ENCODE data around the gene TMBIM1. TPM values are rescaled to one million over a fixed set of nuclear protein-coding genes. Genes with fewer than 3 reads are reported as not detected.

Gene TMBIM1, protein sequence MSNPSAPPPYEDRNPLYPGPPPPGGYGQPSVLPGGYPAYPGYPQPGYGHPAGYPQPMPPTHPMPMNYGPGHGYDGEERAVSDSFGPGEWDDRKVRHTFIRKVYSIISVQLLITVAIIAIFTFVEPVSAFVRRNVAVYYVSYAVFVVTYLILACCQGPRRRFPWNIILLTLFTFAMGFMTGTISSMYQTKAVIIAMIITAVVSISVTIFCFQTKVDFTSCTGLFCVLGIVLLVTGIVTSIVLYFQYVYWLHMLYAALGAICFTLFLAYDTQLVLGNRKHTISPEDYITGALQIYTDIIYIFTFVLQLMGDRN
- total RNA-seq: 113 and 115 TPM in 2 replicates

DNA sequence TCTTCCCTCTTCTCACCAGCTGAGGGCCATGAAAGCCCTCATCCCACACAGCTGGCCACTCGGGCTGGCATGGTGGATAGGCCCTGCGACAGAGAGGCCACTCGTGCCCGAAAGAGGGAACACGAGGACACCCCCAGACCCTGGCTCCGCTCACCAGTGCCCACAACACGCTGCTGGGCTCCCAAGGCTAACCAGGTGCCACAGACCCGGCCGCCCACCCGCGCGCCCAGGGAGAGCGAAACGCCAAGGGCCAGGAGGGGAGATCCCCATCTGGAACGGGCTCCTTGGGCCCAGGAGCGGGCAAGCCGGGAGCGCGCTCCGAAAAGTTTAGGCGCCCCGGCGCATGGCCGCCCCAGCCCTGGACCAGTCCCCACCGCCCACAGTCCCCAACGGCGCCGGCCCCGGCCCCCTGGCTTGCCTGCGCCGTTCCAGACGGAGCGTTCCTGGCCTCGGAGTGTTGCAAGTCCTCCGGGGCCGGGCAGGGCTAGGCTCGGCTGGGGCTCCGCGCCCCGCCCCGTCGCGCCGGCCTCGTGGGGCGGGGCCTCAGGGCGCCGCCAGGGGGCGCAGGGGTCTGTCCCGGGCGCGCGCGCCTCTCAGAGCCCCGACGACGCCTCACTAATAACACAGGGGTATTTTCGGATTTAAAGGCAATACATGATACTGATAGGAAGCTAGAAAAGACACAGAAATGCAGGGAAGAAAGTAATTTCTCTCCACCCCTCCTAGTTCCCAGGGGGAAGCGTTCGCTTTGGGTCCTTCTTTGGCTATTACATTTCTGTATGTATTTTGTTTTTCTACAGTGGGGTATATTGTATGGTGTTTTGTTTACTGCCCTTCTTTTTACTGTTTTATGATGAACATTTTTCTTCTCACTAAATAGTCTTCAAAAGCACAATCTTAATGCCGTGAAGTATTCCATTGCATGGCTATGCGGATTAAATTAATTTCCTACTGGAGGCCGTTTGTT lies at the start of gene TMBIM1:
TSS of gene TMBIM1 (minus strand) at position 456 of the 967 bp plus-strand sequence. CDS start 10,362 bp downstream, outside the sequence.
- no peak for DNase-seq (ENCODE audit: extremely low read depth, low read depth, low spot score)

DNA sequence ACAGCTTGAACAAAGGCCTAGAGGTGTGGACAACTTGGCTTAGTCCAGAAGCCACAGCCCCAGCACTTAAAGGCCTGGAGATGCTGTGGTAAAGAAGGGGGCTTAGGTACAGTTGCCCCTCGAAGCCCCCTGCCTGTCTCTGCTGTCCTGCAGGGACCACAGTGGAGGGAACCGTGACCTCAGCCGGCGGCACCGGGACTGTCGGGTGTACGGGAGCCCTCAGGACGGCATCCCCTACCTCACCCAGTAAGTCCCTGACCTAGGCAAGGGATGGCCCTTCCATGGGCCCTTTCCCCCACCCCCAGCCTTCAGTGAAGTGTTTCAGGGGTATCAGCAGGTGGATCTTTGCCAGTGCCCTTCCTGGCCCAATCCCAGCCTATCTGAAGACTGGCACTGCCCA lies 49.1 kb upstream of the TMBIM1 start:
- no peak for DNase-seq (ENCODE audit: extremely low read depth, low read depth, low spot score)

GRCh38 chr2:218340656-218341055 lies 48.4 kb upstream of the TMBIM1 start:
- no peak for DNase-seq (ENCODE audit: extremely low read depth, low read depth, low spot score)

GRCh38 chr2:218334531-218334930 lies 42.2 kb upstream of the TMBIM1 start:
- no peak for DNase-seq (ENCODE audit: extremely low read depth, low read depth, low spot score)

DNA sequence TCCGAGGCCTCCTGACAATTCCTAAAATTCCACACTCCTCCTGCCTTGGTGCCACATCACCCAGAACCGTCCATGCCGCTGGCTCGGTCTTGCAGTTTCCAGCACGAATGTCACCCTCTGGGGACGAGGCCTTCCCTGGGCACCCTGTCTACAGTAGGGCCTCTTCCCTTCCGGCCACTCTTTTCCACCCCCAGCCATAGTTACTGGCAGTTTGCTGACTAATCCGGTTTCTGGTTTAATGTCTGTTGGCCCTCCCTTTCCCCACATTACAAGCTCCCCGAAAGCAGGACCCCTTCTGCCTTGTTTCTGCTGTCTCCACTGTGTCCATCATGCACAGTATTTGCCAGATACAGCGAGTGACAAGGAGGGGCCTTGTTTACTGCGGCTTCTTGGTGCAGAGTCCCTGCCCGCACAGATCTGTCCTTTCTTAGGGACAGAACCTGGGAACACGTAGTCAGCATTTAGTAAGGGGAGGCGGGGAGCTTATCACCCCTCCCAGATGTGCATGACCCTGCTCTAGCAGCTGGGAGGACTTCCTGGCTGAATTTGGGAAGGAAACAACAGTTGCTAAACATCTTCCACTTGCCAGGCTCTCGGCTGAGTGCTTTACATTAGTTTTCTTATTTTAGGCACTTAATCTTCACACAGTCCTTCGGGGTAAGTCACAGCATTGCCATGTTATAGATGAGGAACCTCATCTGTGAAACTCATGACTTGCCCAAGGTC lies 40.8 kb upstream of the TMBIM1 start:
- no peak for DNase-seq (ENCODE audit: extremely low read depth, low read depth, low spot score)

GRCh38 chr2:218332288-218332687 lies 40.0 kb upstream of the TMBIM1 start:
- DNase-seq (ENCODE audit: extremely low read depth, low read depth, low spot score): no peak

GRCh38 chr2:218331745-218332144 lies 39.4 kb upstream of the TMBIM1 start:
- DNase-seq (ENCODE audit: extremely low read depth, low read depth, low spot score): no peak

DNA sequence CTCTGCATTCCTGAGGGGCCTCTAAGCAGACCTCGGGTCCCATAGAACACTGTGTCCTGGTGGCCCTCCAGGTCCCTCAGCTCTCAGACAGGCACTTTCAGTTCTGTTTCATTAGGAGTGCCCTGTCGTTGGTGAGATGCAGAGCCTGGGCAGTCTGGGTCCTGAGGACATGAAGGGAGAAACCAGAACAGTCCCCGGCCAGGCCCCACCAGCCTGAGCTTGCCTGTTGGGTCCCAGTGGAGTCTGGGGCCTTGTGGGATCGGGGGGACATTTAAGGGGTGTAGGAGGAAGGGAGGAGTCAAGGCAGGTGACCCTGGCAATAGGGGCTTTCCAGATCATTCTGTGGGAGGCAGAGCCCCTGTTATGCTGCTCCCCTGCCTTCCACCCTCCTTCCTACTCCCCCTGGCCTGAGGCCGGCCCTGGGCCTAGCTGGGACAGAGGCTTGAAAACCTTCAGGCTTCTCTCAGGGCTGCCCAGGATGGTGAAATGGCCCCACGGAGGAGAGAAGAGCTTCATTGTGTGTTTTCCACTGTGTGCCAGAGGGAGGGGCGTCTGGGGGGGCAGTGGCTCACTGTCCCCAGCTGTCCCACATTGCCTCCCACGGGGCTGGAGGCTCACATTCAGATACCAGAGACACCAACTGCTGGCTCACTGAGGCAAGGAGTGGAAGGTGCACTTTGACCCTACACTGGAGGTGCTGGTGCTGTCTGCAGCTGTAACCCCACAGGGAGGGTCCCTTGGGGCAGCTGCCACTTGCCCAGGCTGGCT lies 37.7 kb upstream of the TMBIM1 start:
- no peak for DNase-seq (ENCODE audit: extremely low read depth, low read depth, low spot score)

DNA sequence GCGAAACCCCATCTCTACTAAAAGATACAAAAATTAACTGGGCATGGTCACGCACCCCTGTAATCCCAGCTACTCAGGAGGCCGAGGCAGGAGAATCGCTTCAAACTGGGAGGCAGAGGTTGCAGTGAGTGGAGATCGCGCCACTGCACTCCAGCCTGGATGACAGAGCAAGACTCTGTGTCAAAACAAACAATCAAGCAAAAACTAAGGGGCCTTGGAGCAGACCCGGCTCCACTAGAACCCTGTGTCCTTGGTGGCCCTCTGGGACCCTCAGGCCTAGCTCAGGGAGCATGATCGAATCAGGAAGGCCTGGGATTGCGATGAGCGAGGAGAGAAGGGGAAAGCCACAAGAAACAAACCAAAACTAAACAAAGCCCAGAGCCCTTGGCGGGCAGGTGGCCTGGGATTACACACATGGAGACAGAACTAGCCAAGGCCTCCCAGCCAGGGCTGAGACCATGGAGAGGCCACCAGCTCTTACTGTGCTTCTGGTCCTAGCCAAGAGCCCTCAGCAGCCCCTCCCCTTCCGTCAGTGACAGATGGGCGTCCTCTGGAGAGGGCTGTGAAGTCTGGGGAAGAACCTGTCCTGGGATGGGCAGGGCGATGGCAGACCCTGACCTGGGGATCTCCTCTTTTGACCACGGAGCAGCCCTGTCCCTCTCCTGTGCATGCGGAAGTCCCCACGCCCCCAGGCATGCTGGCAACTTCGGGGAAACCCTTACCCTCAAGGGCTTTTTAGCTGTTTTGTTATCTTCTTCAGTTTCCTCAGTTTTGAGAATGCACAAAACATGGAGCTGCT lies 36.9 kb upstream of the TMBIM1 start:
- no peak for DNase-seq (ENCODE audit: extremely low read depth, low read depth, low spot score)

DNA sequence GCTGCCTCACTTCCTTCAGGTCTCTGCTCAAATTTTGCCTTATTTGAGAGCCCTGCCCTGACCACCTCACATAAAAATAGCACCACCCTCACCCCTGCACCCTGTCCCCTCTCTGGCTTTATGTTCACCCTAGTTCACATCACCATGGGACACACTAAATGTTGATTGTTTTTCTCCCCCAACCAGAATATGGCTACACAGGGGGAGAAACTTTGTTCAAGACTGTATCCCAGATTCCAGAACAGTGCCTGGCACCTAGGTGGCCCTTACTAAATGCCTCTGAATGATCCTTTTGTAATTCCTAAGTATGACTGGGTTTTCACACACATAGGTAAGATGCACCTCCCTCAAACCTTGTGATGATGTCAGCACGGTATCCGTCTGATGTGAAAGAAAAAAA lies 36.0 kb upstream of the TMBIM1 start:
- DNase-seq (ENCODE audit: extremely low read depth, low read depth, low spot score): no peak

GRCh38 chr2:218327451-218328210 lies 35.3 kb upstream of the TMBIM1 start:
- DNase-seq (ENCODE audit: extremely low read depth, low read depth, low spot score): no peak

GRCh38 chr2:218326315-218326714 lies 34.0 kb upstream of the TMBIM1 start:
- DNase-seq (ENCODE audit: extremely low read depth, low read depth, low spot score): no peak

DNA sequence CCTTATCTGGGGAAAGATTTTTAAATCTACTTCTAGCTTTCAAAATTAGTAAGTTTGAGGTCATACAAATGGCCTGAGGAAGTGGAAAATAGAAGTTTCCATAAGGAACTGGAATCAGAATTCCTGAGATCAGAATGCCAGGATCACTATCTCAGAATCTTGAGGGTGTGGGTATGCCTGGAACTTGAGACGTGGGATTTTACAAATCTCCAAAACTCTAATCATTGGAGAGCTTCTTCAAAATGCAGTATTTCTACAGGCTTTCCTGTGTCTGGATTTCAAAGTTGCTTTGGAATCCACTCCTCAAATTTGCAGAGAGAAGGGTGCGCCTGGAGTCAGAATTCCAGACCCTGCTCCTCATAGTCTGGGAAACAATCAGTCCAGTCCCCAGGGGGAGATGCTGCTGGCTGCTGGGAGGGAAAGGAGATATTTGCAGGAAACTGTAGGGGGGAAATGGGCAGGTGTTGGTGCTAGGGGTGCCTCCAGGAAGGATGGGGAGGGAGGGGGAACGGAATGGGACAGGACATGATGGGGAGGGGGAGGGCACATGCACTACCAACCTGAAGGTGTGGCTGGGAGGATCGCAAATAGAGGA lies 33.4 kb upstream of the TMBIM1 start:
- DNase-seq (ENCODE audit: extremely low read depth, low read depth, low spot score): no peak

GRCh38 chr2:218323526-218324472 lies 31.5 kb upstream of the TMBIM1 start:
- DNase-seq (ENCODE audit: extremely low read depth, low read depth, low spot score): no peak

DNA sequence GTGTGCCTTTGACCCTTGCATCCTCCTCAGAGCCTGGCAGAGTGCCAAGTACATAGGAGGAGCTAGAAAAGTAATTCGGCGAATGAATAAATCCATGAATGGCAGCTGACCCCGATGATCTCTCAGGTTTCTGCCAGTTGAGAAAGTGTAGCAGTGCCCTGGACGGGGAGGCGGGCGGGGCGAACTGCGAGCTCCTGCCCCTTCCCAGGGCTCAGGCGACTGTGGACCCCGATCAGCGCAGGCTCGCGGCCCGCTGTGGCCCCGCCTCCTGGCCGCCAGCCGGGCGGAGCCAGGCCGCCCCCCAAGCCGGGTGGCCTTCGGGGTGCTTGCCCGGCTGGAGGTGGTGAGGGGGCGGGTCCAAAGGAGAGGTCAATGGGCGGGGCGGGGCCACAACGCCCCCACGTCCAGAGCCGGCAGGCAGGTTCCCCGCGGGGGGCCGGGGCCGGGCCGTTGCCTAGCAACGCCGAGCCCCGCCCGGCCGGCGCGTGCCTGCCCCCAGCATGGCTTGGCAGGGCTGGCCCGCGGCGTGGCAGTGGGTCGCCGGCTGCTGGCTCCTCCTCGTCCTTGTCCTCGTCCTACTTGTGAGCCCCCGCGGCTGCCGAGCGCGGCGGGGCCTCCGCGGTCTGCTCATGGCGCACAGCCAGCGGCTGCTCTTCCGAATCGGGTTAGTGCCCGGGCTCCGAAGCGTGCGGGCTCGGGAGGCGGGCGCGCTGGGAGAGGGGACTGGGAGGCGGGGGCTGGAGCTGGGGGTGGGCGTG lies 30.6 kb upstream of the TMBIM1 start:
- DNase-seq (ENCODE audit: extremely low read depth, low read depth, low spot score): no peak

DNA sequence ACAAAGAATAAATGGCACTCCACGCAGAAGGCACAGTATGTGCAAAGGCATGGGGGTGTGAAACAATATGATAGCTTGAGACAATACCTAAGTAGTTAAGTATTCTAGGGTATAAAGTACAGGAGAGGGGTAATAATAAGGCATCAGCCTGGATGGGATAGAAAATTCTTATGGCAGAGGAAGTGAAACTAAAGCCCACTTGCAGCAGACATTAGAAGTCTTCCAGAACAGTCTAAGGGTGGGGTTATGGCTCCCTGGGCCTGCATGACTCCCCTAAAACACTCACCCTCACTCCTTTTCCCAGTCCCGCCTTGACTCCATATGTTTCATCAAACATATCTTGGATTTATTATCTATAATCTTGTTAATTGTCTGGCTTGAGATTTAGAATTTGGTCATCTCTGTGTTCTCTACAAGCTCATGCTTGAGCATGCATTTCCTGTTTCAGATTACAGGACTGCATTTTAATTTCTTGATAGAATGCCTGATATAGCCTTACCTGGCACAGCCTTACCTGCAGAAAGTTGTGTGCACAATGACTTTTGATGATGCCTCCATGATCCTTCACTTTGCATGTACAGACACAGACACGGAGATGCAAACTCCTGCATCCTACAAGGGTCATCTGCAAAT lies 28.5 kb upstream of the TMBIM1 start:
- DNase-seq (ENCODE audit: extremely low read depth, low read depth, low spot score): no peak
